Liver (tissue), 3 donors: ENCODE measurements around the gene ETV6.

Experiments used
- CTCF ChIP-seq: fragments of 150-350 bp; IDR thresholded peaks from 2 replicates; pipeline ENCODE4 v1.5.1; 2017; ENCODE audit warnings: improper control_type of control experiment, low read depth, low read length; ENCODE audit not compliant: missing input control
- EGR1 ChIP-seq, 2 donors: IDR thresholded peaks; 2 replicates each; pipeline ENCODE4 v1.6.1; 2016 to 2018; ENCODE audit warnings: antibody characterized with exemption in 2 of 2, low read depth in 2 of 2
- FOXA1 ChIP-seq: IDR thresholded peaks from 2 replicates; pipeline ENCODE4 v1.6.1; 2016; ENCODE audit warnings: antibody characterized with exemption
- GABPA ChIP-seq, 2 donors: IDR thresholded peaks in 1 of 2; conservative IDR thresholded peaks in 1 of 2; 2 replicates each; pipeline ENCODE4 v1.6.1; 2016; ENCODE audit warnings: antibody characterized with exemption in 2 of 2, mild to moderate bottlenecking in 1 of 2, moderate library complexity in 1 of 2
- JUND ChIP-seq, 2 donors: IDR thresholded peaks; 2 replicates each; pipeline ENCODE4 v1.6.1; 2016; ENCODE audit warnings: antibody characterized with exemption in 2 of 2
- RAD21 ChIP-seq, 2 donors: IDR thresholded peaks; 2 replicates each; pipeline ENCODE4 v1.6.1; 2016; ENCODE audit warnings: antibody characterized with exemption in 2 of 2, mild to moderate bottlenecking in 2 of 2
- SP1 ChIP-seq: IDR thresholded peaks from 2 replicates; pipeline ENCODE4 v1.6.1; 2018; ENCODE audit warnings: antibody characterized with exemption, mild to moderate bottlenecking
- TAF1 ChIP-seq: conservative IDR thresholded peaks from 2 replicates; pipeline ENCODE4 v1.6.1; 2016; ENCODE audit warnings: antibody characterized with exemption, mild to moderate bottlenecking
- ZBTB33 ChIP-seq: IDR thresholded peaks from 2 replicates; pipeline ENCODE4 v1.6.1; 2016; ENCODE audit warnings: antibody characterized with exemption
- TF ChIP-seq, protein P1 (sequence below): IDR thresholded peaks from 2 replicates; pipeline ENCODE4 v1.6.1; 2016; ENCODE audit warnings: antibody characterized with exemption, mild to moderate bottlenecking
- donor health status: healthy.
- donor health status: healthy.

GRCh38 chr12:11888029-11888428 is 238.6 kb downstream of the ETV6 start:
- TF ChIP-seq CTCF (no peak), EGR1 (IDR thresholded peaks at IDR 0.05; ENCODE audit: low read depth in 2 of 2) (no peak), SP1 (no peak), GABPA (IDR thresholded peaks at IDR 0.05 in 1 of 2, conservative IDR thresholded peaks at IDR 0.05 in 1 of 2) (no peak), TAF1 (no peak), JUND (IDR thresholded peaks at IDR 0.05) (no peak), ZBTB33 (no peak), RAD21 (IDR thresholded peaks at IDR 0.05) (no peak), FOXA1 (no peak)
- TF ChIP-seq, protein P1, sequence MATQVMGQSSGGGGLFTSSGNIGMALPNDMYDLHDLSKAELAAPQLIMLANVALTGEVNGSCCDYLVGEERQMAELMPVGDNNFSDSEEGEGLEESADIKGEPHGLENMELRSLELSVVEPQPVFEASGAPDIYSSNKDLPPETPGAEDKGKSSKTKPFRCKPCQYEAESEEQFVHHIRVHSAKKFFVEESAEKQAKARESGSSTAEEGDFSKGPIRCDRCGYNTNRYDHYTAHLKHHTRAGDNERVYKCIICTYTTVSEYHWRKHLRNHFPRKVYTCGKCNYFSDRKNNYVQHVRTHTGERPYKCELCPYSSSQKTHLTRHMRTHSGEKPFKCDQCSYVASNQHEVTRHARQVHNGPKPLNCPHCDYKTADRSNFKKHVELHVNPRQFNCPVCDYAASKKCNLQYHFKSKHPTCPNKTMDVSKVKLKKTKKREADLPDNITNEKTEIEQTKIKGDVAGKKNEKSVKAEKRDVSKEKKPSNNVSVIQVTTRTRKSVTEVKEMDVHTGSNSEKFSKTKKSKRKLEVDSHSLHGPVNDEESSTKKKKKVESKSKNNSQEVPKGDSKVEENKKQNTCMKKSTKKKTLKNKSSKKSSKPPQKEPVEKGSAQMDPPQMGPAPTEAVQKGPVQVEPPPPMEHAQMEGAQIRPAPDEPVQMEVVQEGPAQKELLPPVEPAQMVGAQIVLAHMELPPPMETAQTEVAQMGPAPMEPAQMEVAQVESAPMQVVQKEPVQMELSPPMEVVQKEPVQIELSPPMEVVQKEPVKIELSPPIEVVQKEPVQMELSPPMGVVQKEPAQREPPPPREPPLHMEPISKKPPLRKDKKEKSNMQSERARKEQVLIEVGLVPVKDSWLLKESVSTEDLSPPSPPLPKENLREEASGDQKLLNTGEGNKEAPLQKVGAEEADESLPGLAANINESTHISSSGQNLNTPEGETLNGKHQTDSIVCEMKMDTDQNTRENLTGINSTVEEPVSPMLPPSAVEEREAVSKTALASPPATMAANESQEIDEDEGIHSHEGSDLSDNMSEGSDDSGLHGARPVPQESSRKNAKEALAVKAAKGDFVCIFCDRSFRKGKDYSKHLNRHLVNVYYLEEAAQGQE, result no peak
